ENCODE measurements around the gene ENO1.

DNA sequence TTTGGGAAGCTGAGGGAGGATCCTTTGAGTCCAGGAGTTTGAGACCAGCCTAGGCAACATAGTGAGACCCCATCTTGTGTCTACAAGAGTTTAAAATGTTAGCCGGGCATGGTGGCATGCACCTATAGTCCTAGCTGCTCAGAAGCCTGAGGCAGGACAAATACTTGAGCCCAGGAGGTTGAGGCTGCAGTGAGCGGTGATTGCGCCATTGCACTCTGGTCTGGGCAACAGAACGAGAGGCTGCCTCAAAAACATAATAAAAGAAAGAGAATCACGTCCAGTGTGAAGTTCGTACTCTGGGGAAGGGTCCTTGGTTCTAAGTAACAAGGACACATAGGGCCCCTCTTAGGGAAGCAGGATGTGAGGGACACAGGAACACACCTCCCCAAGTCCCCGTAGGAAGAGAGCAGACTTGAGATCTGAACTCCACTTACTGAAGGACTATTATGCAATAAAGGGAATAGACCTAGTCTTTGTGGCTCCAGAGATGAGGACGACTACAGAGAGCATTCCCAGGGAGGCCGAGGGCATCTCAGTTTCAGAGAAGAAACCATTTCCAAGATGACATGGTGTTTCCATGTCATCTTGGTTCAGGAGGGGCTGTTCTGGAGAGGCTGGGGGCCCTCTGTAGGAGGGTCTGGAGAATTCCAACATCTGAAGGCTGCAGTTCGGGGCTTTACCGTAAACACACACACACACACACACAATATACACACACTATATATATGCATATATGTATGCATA lies 10.8 kb upstream of the ENO1 start:
- TF ChIP-seq ELF4 (IDR thresholded peaks at IDR 0.05) (no peak), SP1 (IDR thresholded peaks at IDR 0.05) (no peak), L3MBTL2 (conservative IDR thresholded peaks at IDR 0.05) (no peak)

All from HEK293T (cell line).